Smooth muscle cell (in vitro differentiated cells): Measurements from ENCODE around the gene ATP1B1. TPM values are rescaled to one million over a fixed set of nuclear protein-coding genes. Genes with fewer than 3 reads are reported as not detected.

ENCODE experiments used
- DNase-seq: peaks from one replicate; lab custom pipeline; 2025; ENCODE audit not compliant: unreplicated experiment; lab: John Stamatoyannopoulos, UW
- H2AFZ ChIP-seq: fragments of 200-600 bp; sonication (generic); 2 replicates; pipeline ENCODE4 v1.6.0; 2016; ENCODE audit warnings: antibody characterized with exemption, low read depth, mild to moderate bottlenecking
- H3F3A ChIP-seq: fragments of 200-600 bp; sonication (generic); 2 replicates; pipeline ENCODE4 v1.6.0; 2017; ENCODE audit warnings: antibody characterized with exemption, low read depth
- H3K27ac ChIP-seq: fragments of 200-600 bp; sonication (generic); 2 replicates; pipeline ENCODE4 v1.5.1; 2016; ENCODE audit warnings: low read depth, mild to moderate bottlenecking
- H3K27me3 ChIP-seq: fragments of 200-600 bp; sonication (generic); 2 replicates; pipeline ENCODE4 v1.6.1; 2016; ENCODE audit warnings: low read depth, mild to moderate bottlenecking
- H3K36me3 ChIP-seq: fragments of 200-600 bp; sonication (generic); 2 replicates; pipeline ENCODE4 v1.5.1; 2016; ENCODE audit warnings: low read depth
- H3K4me1 ChIP-seq: fragments of 200-600 bp; sonication (generic); 2 replicates; pipeline ENCODE4 v1.5.1; 2016; ENCODE audit warnings: low read depth
- H3K4me2 ChIP-seq: fragments of 200-600 bp; sonication (generic); 2 replicates; pipeline ENCODE4 v1.6.0; 2016; ENCODE audit warnings: mild to moderate bottlenecking
- H3K4me3 ChIP-seq: fragments of 200-600 bp; sonication (generic); 2 replicates; pipeline ENCODE4 v1.5.1; 2016; ENCODE audit warnings: mild to moderate bottlenecking
- H3K79me2 ChIP-seq: fragments of 200-600 bp; sonication (generic); 2 replicates; pipeline ENCODE4 v1.6.0; 2016; ENCODE audit warnings: low read depth, mild to moderate bottlenecking
- H3K9ac ChIP-seq: fragments of 200-600 bp; sonication (generic); 2 replicates; pipeline ENCODE4 v1.6.0; 2016; ENCODE audit warnings: low read depth
- H3K9me3 ChIP-seq: fragments of 200-600 bp; sonication (generic); replicated peaks from 2 replicates; pipeline ENCODE4 v1.5.1; 2016; ENCODE audit warnings: low read depth
- H4K20me1 ChIP-seq: fragments of 200-600 bp; sonication (generic); 2 replicates; pipeline ENCODE4 v1.6.0; 2016; ENCODE audit warnings: low read depth
- CTCF ChIP-seq: fragments of 200-600 bp; sonication (generic); IDR thresholded peaks from 2 replicates; pipeline ENCODE4 v1.5.1; 2017; ENCODE audit warnings: borderline replicate concordance, mild to moderate bottlenecking, antibody characterized with exemption; ENCODE audit not compliant: insufficient read depth, poor library complexity, severe bottlenecking
- WGBS: methylation state at CpG from one replicate; pipeline ENCODE4 v1.1.7; 2016; ENCODE audit warnings: low lambda C conversion rate; 5-methylcytosine and 5-hydroxymethylcytosine counted together
- polyA plus RNA-seq: library from polyadenylated mRNA; unstranded; fragments of >200 nt; fragmentation: Nextera tagmentation; extraction: Ambion mirVana; gene quantifications from 2 replicates; pipeline ENCODE4 v1.2.1, GENCODE V29; 2016
- total RNA-seq: library from RNA; depleted of rRNA; stranded (reverse); fragments of >200 nt; gene quantifications from 2 replicates; pipeline ENCODE4 v1.2.3, GENCODE V29; 2014

Gene ATP1B1
- total and polyA plus RNA-seq, 2 experiments from 2014 or later: 144 to 347 TPM

GRCh38 chr1:169089776-169090175 lies 16.7 kb upstream of the ATP1B1 start:
- H2AFZ ChIP-seq: no peak overlapping the region
- 86% methylated on average over 2 of the region's 2 CpGs for WGBS
- H4K20me1 ChIP-seq: no peaks in the 10 kb centered on the region
- H3F3A ChIP-seq: no peaks in the 10 kb centered on the region
- no peak overlapping the region for H3K4me2 ChIP-seq
- no peak overlapping the region for H3K27ac ChIP-seq
- no peak for DNase-seq
- H3K27me3 ChIP-seq: no peaks in the 10 kb centered on the region
- no peak overlapping the region for H3K4me3 ChIP-seq
- H3K36me3 ChIP-seq: no peaks in the 10 kb centered on the region
- H3K9ac ChIP-seq: no peak overlapping the region
- no peaks in the 10 kb centered on the region for H3K9me3 ChIP-seq
- H3K79me2 ChIP-seq: no peaks in the 10 kb centered on the region
- no peak for TF ChIP-seq CTCF
- no peaks in the 10 kb centered on the region for H3K4me1 ChIP-seq

GRCh38 chr1:169090308-169090899 lies 16.1 kb upstream of the ATP1B1 start:
- Histone ChIP-seq H3K4me1 (no peaks in the 10 kb centered on the region), H3K36me3 (no peaks in the 10 kb centered on the region), H3F3A (no peaks in the 10 kb centered on the region), H3K4me2 (no peak overlapping the region), H3K4me3 (no peak overlapping the region), H4K20me1 (no peaks in the 10 kb centered on the region), H3K9ac (no peak overlapping the region), H2AFZ (peak overlapping the region; percentile 38), H3K9me3 (no peaks in the 10 kb centered on the region), H3K79me2 (no peaks in the 10 kb centered on the region), H3K27me3 (no peaks in the 10 kb centered on the region), H3K27ac (no peak overlapping the region)
- no peak for TF ChIP-seq CTCF
- 51% methylated on average over 4 of the region's 4 CpGs for WGBS
- DNase-seq: no peak

- Histone ChIP-seq H3K79me2 (no peaks in the 10 kb centered on the region), H3K4me3 (no peak overlapping the region), H3K4me1 (no peaks in the 10 kb centered on the region), H3K27me3 (no peaks in the 10 kb centered on the region), H2AFZ (no peak overlapping the region), H4K20me1 (no peaks in the 10 kb centered on the region), H3K9ac (no peak overlapping the region), H3K9me3 (no peaks in the 10 kb centered on the region), H3K27ac (no peak overlapping the region), H3K4me2 (no peak overlapping the region), H3K36me3 (no peaks in the 10 kb centered on the region), H3F3A (no peaks in the 10 kb centered on the region)
- no peak for DNase-seq
- TF ChIP-seq CTCF: no peak
- 78% methylated on average over 4 of the region's 4 CpGs for WGBS
Observed at GRCh38 chr1:169090900-169091311, 15.6 kb upstream of the ATP1B1 start.

- peak overlapping the region; percentile 14 for H2AFZ ChIP-seq
- H3K9ac ChIP-seq: no peak overlapping the region
- no peaks in the 10 kb centered on the region for H3K9me3 ChIP-seq
- no peaks in the 10 kb centered on the region for H3K79me2 ChIP-seq
- no peaks in the 10 kb centered on the region for H3F3A ChIP-seq
- 76% methylated on average over 4 of the region's 4 CpGs for WGBS
- H3K36me3 ChIP-seq: no peaks in the 10 kb centered on the region
- H3K27ac ChIP-seq: peak overlapping the region; percentile 53
- TF ChIP-seq CTCF: no peak
- H3K27me3 ChIP-seq: no peaks in the 10 kb centered on the region
- no peak overlapping the region for H3K4me3 ChIP-seq
- no peak overlapping the region for H3K4me2 ChIP-seq
- H3K4me1 ChIP-seq: no peaks in the 10 kb centered on the region
- DNase-seq: no peak
- H4K20me1 ChIP-seq: no peaks in the 10 kb centered on the region
Observed at GRCh38 chr1:169091480-169091941, 15.0 kb upstream of the ATP1B1 start.
